ENCODE measurements around the gene DDX3X. TPM values are rescaled to one million over a fixed set of nuclear protein-coding genes. Genes with fewer than 3 reads are reported as not detected.
A peak's percentile ranks its signal among the peaks of the same experiment; 100 is the strongest.

DDX3X gene
- total and polyA plus RNA-seq, 9 of the 15 experiments (the other 6 are each of a cell fraction or from before 2014, with no cell fraction given), result 51.3 to 232 (median 138) TPM

DNA sequence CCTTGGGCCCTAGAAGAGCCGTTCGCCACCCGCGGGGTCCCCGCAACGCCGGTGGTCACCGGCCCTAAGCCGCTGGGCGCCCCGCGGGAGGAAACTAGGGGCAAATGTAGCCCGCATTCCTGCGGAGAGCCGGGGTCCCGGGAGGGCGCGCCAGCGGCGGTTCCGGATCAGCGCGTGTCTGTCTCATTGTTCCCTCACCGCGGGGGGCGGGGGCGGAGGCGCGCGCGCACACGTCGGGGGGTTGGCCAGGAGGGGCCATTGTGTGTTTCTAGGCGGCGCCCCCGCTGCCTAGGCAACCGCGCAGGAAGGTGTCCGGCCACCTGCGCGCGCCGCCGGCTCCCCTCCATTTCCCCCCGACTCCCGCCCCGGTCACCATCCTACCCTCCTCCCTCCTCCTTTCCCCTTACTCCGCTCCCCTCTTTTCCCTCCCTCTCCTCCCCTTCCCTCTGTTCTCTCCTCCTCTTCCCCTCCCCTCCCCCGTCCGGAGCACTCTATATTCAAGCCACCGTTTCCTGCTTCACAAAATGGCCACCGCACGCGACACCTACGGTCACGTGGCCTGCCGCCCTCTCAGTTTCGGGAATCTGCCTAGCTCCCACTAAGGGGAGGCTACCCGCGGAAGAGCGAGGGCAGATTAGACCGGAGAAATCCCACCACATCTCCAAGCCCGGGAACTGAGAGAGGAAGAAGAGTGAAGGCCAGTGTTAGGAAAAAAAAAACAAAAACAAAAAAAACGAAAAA is 789 bp upstream of the DDX3X start (continued):
- TF ChIP-seq, protein P1, sequence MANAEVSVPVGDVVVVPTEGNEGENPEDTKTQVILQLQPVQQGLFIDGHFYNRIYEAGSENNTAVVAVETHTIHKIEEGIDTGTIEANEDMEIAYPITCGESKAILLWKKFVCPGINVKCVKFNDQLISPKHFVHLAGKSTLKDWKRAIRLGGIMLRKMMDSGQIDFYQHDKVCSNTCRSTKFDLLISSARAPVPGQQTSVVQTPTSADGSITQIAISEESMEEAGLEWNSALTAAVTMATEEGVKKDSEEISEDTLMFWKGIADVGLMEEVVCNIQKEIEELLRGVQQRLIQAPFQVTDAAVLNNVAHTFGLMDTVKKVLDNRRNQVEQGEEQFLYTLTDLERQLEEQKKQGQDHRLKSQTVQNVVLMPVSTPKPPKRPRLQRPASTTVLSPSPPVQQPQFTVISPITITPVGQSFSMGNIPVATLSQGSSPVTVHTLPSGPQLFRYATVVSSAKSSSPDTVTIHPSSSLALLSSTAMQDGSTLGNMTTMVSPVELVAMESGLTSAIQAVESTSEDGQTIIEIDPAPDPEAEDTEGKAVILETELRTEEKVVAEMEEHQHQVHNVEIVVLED (CRISPR knock-in tag; IDR thresholded peaks at IDR 0.05), result peak; percentile 23; the same call in 1 of the 2 replicates
- TF ChIP-seq, protein P2, sequence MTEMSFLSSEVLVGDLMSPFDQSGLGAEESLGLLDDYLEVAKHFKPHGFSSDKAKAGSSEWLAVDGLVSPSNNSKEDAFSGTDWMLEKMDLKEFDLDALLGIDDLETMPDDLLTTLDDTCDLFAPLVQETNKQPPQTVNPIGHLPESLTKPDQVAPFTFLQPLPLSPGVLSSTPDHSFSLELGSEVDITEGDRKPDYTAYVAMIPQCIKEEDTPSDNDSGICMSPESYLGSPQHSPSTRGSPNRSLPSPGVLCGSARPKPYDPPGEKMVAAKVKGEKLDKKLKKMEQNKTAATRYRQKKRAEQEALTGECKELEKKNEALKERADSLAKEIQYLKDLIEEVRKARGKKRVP (CRISPR knock-in tag; IDR thresholded peaks at IDR 0.05), result no peak
- no peak for TF ChIP-seq ERF (CRISPR knock-in tag; IDR thresholded peaks at IDR 0.05)
- TF ChIP-seq ZSCAN29 (IDR thresholded peaks at IDR 0.05), result no peak
- no peak for TF ChIP-seq ZNF311 (CRISPR knock-in tag; IDR thresholded peaks at IDR 0.05)
- TF ChIP-seq PML (IDR thresholded peaks at IDR 0.05; ENCODE audit: low read length), result no peak
- TF ChIP-seq, protein P3, sequence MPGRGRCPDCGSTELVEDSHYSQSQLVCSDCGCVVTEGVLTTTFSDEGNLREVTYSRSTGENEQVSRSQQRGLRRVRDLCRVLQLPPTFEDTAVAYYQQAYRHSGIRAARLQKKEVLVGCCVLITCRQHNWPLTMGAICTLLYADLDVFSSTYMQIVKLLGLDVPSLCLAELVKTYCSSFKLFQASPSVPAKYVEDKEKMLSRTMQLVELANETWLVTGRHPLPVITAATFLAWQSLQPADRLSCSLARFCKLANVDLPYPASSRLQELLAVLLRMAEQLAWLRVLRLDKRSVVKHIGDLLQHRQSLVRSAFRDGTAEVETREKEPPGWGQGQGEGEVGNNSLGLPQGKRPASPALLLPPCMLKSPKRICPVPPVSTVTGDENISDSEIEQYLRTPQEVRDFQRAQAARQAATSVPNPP (IDR thresholded peaks at IDR 0.05; ENCODE audit: borderline replicate concordance, insufficient read depth, insufficient read length), result no peak
- TF ChIP-seq BDP1 (IDR thresholded peaks at IDR 0.05; ENCODE audit: insufficient read depth, insufficient read length), result no peak
- peak; percentile 26 for TF ChIP-seq PCBP2 (IDR thresholded peaks at IDR 0.05; ENCODE audit: low read depth, low read length, poor library complexity, severe bottlenecking)
- no peak for TF ChIP-seq ZNF232 (CRISPR knock-in tag; IDR thresholded peaks at IDR 0.05)
- TF ChIP-seq WHSC1 (IDR thresholded peaks at IDR 0.05; ENCODE audit: low read length), result no peak
- TF ChIP-seq ZNF436 (CRISPR knock-in tag; IDR thresholded peaks at IDR 0.05), result no peak
- TF ChIP-seq ZEB2 (IDR thresholded peaks at IDR 0.05), result peak; percentile 68; the same call in 1 of the 2 replicates
- no peak; the same call in none of the 2 replicates for TF ChIP-seq ZZZ3 (IDR thresholded peaks at IDR 0.05)
- TF ChIP-seq ZNF699 (CRISPR knock-in tag; IDR thresholded peaks at IDR 0.05; ENCODE audit: insufficient replicate concordance), result no peak
- no peak for TF ChIP-seq ZFP36 (IDR thresholded peaks at IDR 0.05; ENCODE audit: low read depth, low read length, partially characterized antibody)
- no peak for TF ChIP-seq NFIX (CRISPR knock-in tag; IDR thresholded peaks at IDR 0.05; ENCODE audit: low read depth)
- TF ChIP-seq ZNF830 (CRISPR knock-in tag; IDR thresholded peaks at IDR 0.05), result no peak
- TF ChIP-seq, protein P4, sequence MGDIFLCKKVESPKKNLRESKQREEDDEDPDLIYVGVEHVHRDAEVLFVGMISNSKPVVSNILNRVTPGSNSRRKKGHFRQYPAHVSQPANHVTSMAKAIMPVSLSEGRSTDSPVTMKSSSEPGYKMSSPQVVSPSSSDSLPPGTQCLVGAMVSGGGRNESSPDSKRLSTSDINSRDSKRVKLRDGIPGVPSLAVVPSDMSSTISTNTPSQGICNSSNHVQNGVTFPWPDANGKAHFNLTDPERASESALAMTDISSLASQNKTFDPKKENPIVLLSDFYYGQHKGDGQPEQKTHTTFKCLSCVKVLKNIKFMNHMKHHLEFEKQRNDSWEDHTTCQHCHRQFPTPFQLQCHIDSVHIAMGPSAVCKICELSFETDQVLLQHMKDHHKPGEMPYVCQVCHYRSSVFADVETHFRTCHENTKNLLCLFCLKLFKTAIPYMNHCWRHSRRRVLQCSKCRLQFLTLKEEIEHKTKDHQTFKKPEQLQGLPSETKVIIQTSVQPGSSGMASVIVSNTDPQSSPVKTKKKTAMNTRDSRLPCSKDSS (IDR thresholded peaks at IDR 0.05; ENCODE audit: low read depth, partially characterized antibody), result no peak
- no peak for TF ChIP-seq EWSR1 (IDR thresholded peaks at IDR 0.05; ENCODE audit: borderline replicate concordance, low read depth, partially characterized antibody)
- no peak for TF ChIP-seq NR3C1 (CRISPR knock-in tag; IDR thresholded peaks at IDR 0.05)
- TF ChIP-seq GATAD2B (IDR thresholded peaks at IDR 0.05; ENCODE audit: borderline replicate concordance), result no peak
- TF ChIP-seq, protein P5, sequence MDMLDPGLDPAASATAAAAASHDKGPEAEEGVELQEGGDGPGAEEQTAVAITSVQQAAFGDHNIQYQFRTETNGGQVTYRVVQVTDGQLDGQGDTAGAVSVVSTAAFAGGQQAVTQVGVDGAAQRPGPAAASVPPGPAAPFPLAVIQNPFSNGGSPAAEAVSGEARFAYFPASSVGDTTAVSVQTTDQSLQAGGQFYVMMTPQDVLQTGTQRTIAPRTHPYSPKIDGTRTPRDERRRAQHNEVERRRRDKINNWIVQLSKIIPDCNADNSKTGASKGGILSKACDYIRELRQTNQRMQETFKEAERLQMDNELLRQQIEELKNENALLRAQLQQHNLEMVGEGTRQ (CRISPR knock-in tag; IDR thresholded peaks at IDR 0.05), result peak; percentile 93
